GM19324 (cell line): ENCODE measurements around the gene TULP4.
"Not testable (repeated sequence)": the region's sequence is repeated elsewhere in the genome, so short reads cannot be mapped to it uniquely, and the experiment has no call there.

Experiments
- ATAC-seq: cut with Tn5 transposase; IDR thresholded peaks from one replicate; pipeline ENCODE4 v1.9.1; 2021; ENCODE audit warnings: mild to moderate bottlenecking, moderate library complexity; ENCODE audit not compliant: unreplicated experiment, low FRiP score

Gene TULP4

DNA sequence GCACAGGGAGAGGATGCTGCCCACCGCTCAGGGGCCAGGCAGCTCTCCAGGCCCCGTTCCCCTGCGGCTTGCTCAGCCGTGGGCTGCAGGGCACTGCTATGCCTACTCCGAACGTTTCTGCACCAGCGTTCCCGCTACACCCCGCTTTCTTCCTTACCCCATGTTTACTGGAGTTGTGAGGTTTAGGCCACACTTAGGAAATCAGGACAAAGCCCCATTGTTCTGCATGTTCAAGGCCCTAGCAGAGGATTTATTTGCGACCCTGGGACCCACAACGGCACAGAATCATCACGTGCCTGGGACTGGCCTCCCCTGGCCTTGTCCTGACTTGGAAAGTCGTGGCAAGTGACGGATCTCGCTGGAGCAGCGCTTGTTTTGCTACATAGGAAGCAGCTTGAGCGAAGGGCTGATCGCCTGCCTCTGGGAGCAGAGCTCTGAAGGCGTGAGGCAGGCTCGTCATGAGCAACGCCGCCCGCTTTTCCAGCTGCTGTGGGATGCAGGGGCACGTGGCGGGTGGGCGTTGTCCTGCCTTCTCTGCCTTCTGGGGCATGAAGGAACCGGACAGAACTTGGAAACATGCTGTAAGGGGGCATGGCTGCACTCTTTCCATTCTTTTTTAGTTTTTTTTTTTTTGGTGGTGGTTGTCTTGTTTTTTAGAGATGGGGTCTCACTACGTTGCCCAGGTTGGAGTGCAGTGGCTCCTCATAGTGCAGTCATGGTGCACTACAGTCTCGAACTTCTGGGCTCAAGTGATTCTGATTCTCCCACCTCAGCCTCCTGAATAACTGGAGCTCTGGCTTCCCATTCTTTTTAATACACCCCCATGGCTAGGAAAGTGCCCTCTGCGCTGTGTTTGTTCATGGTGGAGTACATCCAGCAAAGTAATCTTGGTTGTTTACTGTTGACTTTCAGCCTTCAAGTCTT, 233.0 kb downstream of the TULP4 start:
- ATAC-seq: no peak

DNA sequence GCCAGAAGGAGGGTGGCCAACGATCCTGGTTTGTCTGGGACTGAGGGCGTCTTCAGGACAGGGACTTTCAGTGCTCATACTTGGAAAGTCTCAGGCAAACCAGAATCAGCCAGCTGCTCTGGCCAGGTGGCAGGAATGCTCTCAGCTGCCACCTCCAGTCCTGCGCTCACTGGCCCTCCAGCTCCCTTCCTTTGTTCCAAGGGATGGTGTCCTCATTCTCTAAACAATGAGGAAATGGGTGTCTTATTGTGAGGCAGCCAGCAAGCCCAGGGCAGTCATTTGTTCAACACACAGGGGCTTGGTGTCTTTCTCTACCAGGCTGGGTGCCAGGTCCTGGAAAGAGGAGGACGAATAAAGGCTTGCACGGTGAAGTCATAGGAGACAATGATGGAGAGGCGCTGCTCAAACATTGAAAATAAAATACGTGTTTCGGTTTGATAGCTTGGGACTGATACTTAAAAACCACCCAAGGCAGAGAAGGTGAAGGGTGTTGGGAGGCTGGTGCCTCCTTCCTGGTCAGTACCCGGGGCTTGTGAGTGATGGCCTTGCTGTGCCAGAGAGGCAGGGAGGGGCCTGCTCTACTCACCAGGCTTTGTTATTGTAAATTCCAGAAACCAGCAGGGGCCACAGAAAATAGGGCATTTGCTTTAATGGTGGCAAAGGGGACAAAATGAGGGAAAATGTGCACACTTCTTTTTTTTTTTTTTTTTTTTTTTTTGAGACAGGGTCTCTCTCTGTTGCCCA, 236.3 kb downstream of the TULP4 start:
- ATAC-seq: no peak

DNA sequence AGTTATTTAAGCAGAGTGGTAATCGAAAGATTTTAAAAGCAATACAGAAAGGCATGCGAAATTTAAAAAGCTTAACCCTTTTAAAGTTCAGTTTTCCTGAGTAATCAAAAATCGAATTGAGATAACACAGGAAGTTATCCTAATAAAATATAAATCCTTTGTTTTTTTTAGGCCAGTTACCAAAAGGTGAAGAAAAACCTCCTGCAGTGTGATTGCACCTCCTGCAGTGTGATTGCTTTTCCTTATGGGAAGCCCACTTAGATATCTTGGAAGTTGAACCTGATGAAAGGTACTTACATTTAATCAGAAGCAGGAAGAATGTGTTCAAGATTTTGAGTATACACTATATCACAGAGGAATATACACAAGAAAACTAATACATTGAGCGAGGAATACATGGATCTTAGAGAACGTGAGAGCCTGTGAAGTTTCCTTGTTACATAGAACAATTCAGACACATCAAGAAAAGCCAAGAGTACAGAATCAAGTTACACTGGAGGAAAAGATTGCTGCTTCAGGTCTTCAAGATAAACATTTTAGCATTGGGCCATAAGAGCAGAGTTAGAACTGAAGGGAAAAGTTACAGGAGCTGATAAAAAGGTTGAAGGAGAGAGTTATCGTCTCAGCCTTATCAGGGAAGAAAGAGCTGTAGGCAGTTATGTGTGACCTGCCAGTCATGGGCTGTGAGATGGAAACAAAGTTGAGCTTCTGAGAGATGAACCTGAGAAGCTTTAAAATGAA, 240.0 kb downstream of the TULP4 start:
- ATAC-seq: no peak

DNA sequence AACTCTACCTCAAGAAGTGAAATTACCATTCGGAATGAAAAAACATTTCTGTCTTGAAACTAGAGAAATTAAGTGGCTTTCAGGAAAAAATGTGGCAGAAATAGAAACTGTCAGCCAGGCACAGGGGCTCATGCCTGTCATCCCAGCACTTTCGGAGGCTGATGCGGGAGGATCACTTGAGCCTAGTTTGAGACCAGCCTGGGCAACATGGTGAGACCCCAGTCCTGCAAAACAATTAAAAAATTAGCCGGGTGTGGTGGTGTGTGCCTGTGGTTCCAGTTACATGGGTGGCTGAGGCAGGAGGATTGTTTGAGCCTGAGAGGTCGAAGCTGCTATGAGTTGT, 240.5 kb downstream of the TULP4 start:
- ATAC-seq: no peak

DNA sequence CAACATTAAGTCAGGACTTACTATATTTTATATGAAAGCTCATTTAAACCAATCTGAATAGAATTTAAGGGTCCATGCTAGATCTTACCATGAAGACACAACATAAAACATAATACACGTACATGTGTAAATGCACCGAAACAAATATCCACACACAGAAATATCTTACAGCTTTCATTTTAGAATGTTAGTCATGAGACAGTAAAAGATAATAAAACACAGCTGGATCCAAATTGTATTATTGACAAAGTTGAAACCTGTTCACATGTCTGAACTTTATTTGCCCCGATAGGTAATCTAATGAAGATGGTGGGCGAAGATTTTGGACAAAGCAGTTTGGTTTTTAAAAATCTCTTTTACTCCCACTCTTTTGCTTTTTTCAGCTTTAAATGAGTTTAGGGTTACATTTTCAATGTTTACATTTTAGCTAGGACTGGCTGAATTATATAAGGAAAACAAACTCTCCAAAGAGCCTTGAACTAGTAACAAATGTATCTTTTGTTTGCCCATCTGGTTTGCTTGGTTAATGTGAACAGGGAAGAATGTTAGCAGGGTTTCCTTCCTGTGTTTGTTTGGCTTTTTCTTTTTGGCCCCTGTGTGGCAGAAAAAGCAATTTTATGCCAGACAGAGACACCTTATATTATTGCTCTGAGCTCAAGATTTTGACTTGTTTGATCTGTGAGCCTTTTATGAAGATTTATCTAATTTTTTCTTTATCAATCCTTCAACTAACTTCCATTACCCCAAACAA, 242.5 kb downstream of the TULP4 start:
- ATAC-seq: no peak

DNA sequence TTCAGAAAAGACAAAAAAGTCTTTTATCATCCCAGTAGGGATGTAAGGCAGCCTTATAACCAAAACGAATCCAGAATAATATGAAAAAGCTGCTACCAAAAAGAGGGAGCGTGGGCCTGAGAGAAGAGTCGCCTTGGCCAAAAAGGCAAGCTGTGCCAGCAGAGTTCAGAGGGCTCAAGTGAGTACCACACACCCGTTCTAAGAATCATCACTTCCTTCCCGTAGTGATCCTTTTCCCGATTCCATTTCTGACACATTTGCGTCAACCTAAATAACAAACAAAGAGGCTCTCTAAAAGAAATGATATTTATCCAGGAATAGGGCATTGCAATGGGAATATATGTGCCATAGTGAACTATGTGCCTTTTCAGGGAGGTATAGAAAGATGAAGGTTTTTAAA, 243.8 kb downstream of the TULP4 start:
- ATAC-seq: no peak

DNA sequence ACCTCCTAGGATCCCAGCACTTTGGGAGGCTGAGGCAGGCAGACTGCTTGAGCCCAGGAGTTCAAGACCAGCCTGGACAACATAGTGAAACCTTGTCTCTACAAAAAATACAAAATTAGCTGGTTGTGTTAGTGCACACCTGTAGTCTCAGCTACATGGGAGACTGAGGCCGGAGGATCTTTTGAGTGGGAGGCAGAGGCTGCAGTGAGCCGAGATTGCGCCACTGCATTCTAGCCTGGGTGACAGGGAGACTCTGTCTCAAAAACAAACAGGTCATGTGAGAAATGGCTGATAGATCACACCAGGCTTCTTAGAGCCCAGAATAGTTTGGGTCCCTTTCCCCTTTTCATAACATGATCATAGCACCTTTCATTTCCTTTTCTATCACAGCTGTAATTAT, 244.8 kb downstream of the TULP4 start:
- not testable (repeated sequence) for ATAC-seq

DNA sequence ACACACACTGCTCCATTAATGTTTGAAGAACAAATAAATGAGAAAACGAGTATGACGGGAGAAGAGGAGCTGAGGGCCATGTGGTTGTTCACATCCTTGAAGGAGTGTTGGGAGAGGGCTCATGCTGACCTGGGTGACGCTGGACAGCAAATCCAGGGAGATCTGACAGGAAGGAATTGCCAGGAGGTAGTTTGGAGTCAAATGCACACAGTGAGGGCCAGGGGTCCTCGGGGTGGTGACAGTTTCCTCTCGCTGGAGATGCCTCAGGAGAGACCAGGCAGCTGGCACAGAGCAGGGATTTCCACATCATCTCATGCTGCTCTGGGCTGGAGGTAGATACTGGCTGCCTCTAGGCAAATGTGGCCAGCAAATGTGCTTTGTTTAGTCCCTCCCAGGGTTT, 245.7 kb downstream of the TULP4 start:
- no peak for ATAC-seq

DNA sequence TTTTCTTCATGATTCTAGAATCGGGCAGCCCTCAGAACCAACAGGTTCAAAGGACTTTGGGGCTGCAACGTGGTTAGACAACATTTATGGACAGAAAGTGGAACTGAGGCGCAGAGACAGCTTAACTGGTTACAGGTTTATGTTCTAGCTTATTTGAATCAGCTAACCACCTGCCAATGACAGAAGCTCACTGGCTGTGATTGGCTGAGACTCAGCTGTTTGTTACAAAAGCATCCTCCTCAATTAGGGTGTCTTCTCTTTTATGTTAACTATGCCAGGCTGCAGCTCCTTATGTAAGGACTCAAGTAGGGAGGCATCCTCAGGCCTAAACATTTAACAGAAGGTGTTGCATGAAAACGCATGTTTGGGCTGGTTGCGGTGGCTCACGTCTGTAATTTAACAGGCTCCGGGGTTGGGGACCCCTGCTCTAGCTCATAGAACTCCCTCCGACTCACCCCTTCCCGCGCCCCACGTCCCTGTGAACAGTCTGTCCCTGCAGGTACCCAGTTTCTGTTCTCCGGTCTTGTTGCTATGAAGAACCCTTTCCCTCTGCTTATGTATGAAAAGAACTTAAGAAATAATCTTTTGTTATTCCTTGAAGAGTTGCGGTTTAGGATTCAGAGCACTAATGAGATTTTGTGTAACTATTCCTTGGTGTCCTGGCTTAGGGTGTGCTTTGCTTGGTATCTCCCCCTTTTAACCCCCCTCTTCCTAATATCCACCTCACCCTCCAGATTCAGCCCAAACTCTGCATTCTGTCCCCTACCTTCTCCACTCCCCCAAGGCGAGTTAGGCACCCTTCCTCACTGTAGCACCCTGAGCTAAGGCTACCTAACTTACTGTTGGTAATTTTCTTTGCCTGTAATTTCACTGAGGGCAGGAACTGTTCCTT, 246.4 kb downstream of the TULP4 start:
- no peak for ATAC-seq

DNA sequence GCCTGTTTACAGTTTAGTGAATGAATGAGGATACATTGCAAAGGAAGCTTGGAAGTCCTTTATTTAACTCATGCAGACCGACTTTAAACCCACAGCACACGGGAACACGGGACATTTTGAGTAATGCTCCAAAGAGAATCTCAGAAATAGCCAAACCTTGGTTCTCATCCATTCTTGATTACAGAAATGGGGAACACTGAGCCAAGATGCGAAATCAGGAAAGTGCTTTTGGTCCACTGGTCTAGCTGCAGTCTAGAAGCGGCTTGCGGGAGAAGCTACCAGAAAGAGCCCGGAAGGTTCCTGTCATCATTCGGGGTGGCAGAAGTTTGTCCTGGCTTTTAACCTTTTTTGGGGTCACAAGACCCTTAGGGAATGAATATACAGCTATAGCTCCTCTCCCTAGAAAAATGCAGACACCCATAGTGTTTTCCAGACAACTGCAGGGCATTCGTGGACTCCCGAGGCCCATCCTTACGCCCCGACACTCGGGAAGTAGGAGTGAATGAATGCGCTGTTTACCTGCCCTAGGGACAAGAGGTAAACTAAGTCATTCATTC, 247.2 kb downstream of the TULP4 start:
- no peak for ATAC-seq

DNA sequence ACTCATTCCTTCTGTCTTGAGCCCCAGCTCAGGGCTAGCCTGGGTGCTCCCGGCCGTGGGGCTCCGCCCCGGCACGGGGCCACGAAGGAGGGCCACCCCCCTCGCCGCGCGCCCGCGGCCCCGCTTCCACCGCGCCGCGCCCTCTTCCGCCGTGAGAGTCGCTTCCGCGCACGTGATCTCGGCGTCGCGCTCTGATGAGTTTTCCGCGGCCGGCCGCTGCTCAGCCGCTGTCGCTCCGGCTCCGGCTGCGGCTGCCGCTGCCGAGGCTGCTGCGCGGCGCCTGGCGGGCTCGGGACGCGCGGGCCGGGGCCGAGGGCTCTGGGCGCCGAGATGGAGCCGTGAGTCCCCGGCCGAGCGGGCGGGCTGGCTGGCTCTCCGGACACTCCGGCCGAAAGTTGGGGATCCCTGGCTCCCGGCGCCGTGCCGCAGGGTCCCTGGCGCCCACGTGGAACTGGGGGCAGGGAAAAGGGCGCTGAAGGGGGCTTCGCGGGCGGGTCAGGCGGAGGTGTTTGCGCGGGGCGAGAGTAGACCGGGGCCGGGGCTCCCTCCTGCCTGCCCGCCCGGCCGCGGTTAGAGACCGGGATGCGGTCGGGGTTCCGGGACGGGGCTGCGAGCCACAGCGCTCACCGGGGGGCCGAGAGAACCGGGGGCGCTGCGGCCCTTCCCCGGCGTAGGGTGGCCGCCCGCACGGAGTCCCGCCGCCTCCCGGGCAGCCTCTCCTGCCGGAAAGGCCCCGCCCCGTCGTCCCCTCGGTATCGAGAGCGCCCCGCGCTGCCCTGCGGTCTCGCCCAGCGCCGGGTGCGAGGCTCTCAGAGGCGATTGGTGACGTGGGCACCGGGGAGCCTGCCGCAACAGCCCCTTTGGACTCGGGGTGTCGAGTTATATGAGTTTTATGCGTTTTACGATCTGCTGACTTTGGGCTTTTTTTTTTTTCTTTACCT, 247.9 kb downstream of the TULP4 start, which contains the start of gene TMEM181:
Gene TMEM181 (plus strand): TSS at position 197 of the 941 bp plus-strand sequence. CDS start 134 bp downstream, at position 331.
- ATAC-seq: peak; percentile 87

DNA sequence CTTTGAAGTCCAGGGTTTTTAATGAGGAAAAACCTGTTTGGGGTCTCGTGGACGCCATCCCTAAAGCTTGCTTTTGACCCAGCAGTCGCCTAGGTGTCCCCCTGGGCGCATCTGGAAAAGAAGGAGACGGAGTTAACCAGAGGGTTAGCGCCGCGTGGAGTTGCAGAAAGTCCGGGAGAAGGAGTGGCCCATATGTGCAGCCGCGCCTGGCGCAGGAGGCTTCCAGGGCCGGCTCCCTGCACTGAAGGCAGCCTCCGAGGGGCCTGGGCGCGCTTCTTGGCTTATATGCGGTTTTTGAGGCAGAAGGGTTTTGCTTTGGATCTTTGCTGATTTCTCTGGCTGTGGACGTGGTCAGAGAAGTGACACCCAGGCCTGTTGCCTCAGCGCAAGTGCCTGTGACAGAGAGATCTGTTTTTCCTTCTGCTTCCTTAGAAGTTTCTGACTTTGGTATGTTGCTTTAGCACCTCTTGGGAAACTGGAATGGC, 248.6 kb downstream of the TULP4 start:
- ATAC-seq: no peak
